Measurements from ENCODE around the gene PCSK5.
"Not testable (repeated sequence)": the region's sequence is repeated elsewhere in the genome, so short reads cannot be mapped to it uniquely, and the experiment has no call there.

GRCh38 chr9:76319466-76319865 lies 429.0 kb downstream of the PCSK5 start:
- TF ChIP-seq CTCF (IDR thresholded peaks at IDR 0.05; ENCODE audit: insufficient read depth, low read length, poor library complexity, severe bottlenecking); EZH2phosphoT487 (conservative IDR thresholded peaks at IDR 0.05; ENCODE audit: low read length): not testable (repeated sequence)
